Aorta (tissue), 5 donors: ENCODE results near the gene HIVEP3. TPM values are rescaled to one million over a fixed set of nuclear protein-coding genes. Genes with fewer than 3 reads are reported as not detected.

Experiments
- ATAC-seq: fragments of 200-7000 bp; cut with Tn5 transposase; one replicate; pipeline ENCODE4 v1.9.1; 2022; ENCODE audit warnings: moderate library complexity; ENCODE audit not compliant: low FRiP score
- DNase-seq, 2 donors: peaks; one replicate each; pipeline ENCODE4 v3.0.0-alpha.2; 2020
- H3K27ac ChIP-seq, 2 donors: one replicate each; pipeline ENCODE4 v1.5.1; 2013; ENCODE audit warnings: low read length in 2 of 2, mild to moderate bottlenecking in 2 of 2, moderate library complexity in 2 of 2, control low read depth in 1 of 2, inconsistent platforms in 1 of 2, low read depth in 1 of 2
- H3K27me3 ChIP-seq, 2 donors: one replicate each; pipeline ENCODE4 v1.6.1; 2013; ENCODE audit warnings: control low read depth in 1 of 2, low read length in 1 of 2, mild to moderate bottlenecking in 1 of 2, moderate library complexity in 1 of 2; ENCODE audit not compliant: insufficient read depth in 2 of 2, control insufficient read depth in 1 of 2
- H3K36me3 ChIP-seq, 2 donors: one replicate each; pipeline ENCODE4 v1.6.1; 2013; ENCODE audit warnings: control low read depth in 1 of 2, low read length in 1 of 2, mild to moderate bottlenecking in 1 of 2; ENCODE audit not compliant: insufficient read depth in 2 of 2, control insufficient read depth in 1 of 2
- H3K4me1 ChIP-seq, 2 donors: one replicate each; pipeline ENCODE4 v1.6.1; 2013; ENCODE audit warnings: low read length in 2 of 2, control low read depth in 1 of 2, mild to moderate bottlenecking in 1 of 2, moderate library complexity in 1 of 2; ENCODE audit not compliant: insufficient read depth in 2 of 2, control insufficient read depth in 1 of 2
- H3K4me3 ChIP-seq, 2 donors: one replicate each; pipeline ENCODE4 v1.5.1; 2013; ENCODE audit warnings: low read length in 2 of 2, control low read depth in 1 of 2, mild to moderate bottlenecking in 1 of 2
- H3K9me3 ChIP-seq: one replicate; pipeline ENCODE4 v1.6.1; 2013; ENCODE audit warnings: mild to moderate bottlenecking, low read length; ENCODE audit not compliant: control insufficient read depth
- WGBS, 2 donors: extraction: QIAGEN DNeasy Blood & Tissue Kit; methylation state at CpG; one replicate each; pipeline ENCODE4 v1.1.7; 2013; 5-methylcytosine and 5-hydroxymethylcytosine counted together
- intact Hi-C, 2 donors: fragments of 100-400 bp; cut with DNase I; formaldehyde crosslinking; loops; one replicate each; pipeline versions ENCODE4 v1.14.2 to v1.15.0; 2022
- polyA plus RNA-seq, 2 donors: library from polyadenylated mRNA; stranded (reverse); fragments of 200-250 nt; gene quantifications; one replicate each; pipeline ENCODE4 v1.2.3, GENCODE V29; 2013
- total RNA-seq, 2 donors: library from RNA; stranded (reverse); fragmentation: NEBNext Ultra II Directional; extraction: Animal tissue kit (Norgen Biotek cat#: 25700); gene quantifications; one replicate each; pipeline ENCODE4 v1.2.1, GENCODE V29; 2021
- donor health status: healthy with polysubstance abuse.
- donor health status: Bipolar disorder and iron deficiency.
- donor health status: DM: no; HTN: no; CAD: no.
- donor health status: DM: no; HTN: no; CAD: no.
- donor health status: DM: yes; HTN: yes; CAD: no.

The HIVEP3 gene
- total and polyA plus RNA-seq, 4 donors, result 1.6 to 6.3 (median 4.0) TPM

- WGBS, 2 donors, result 65 to 67% methylated on average over 5 of the region's 5 CpGs
- Histone ChIP-seq H3K4me1 (no peaks in the 10 kb centered on the region), H3K4me3 (no peak overlapping the region), H3K27ac (no peak overlapping the region), H3K9me3 (no peaks in the 10 kb centered on the region), H3K27me3 (no peaks in the 10 kb centered on the region), H3K36me3 (no peaks in the 10 kb centered on the region)
- no peak for DNase-seq
- no peak for ATAC-seq
- intact Hi-C loops, result no loop called here
Measured at GRCh38 chr1:41713141-41713540, 205.6 kb downstream of the HIVEP3 start.

- 36 to 46% methylated on average over 5 of the region's 5 CpGs for WGBS, 2 donors
- no peak overlapping the region for H3K4me3 ChIP-seq
- no peak overlapping the region for H3K27ac ChIP-seq
- ATAC-seq (no peak), DNase-seq (no peak)
- no peaks in the 10 kb centered on the region for H3K36me3 ChIP-seq
- intact Hi-C loops, result no loop called here
- no peaks in the 10 kb centered on the region for H3K4me1 ChIP-seq
- H3K27me3 ChIP-seq, result no peaks in the 10 kb centered on the region
- no peaks in the 10 kb centered on the region for H3K9me3 ChIP-seq
Measured at GRCh38 chr1:41712695-41713094, 206.0 kb downstream of the HIVEP3 start.

- ATAC-seq (no peak), DNase-seq (no peak)
- Histone ChIP-seq H3K36me3 (no peaks in the 10 kb centered on the region), H3K4me3 (no peak overlapping the region), H3K9me3 (no peaks in the 10 kb centered on the region), H3K27ac (no peak overlapping the region), H3K4me1 (no peaks in the 10 kb centered on the region), H3K27me3 (no peaks in the 10 kb centered on the region)
- intact Hi-C loops, result no loop called here
- 97 to 98% methylated on average over 12 of the region's 12 CpGs for WGBS, 2 donors
Measured at GRCh38 chr1:41712081-41712480, 206.6 kb downstream of the HIVEP3 start.

GRCh38 chr1:41711581-41711980, 207.1 kb downstream of the HIVEP3 start:
- H3K4me3 ChIP-seq, result no peak overlapping the region
- intact Hi-C loops, result no loop called here
- H3K4me1 ChIP-seq, result no peaks in the 10 kb centered on the region
- H3K27ac ChIP-seq, result no peak overlapping the region
- WGBS, 2 donors, result 95% methylated on average over 12 of the region's 12 CpGs
- no peaks in the 10 kb centered on the region for H3K9me3 ChIP-seq
- no peak for ATAC-seq
- no peaks in the 10 kb centered on the region for H3K27me3 ChIP-seq
- H3K36me3 ChIP-seq, result no peaks in the 10 kb centered on the region
- no peak for DNase-seq

- DNase-seq (no peak), ATAC-seq (no peak)
- Histone ChIP-seq H3K9me3 (no peaks in the 10 kb centered on the region), H3K27me3 (no peaks in the 10 kb centered on the region), H3K36me3 (no peaks in the 10 kb centered on the region), H3K4me3 (no peak overlapping the region), H3K4me1 (no peaks in the 10 kb centered on the region), H3K27ac (no peak overlapping the region)
- 97% methylated on average over 9 of the region's 9 CpGs for WGBS, 2 donors
- intact Hi-C loops, result no loop called here
Measured at GRCh38 chr1:41710980-41711379, 207.7 kb downstream of the HIVEP3 start.

GRCh38 chr1:41709873-41710272, 208.8 kb downstream of the HIVEP3 start:
- no peaks in the 10 kb centered on the region for H3K36me3 ChIP-seq
- H3K27ac ChIP-seq, result no peak overlapping the region
- no peak overlapping the region for H3K4me3 ChIP-seq
- H3K4me1 ChIP-seq, result no peaks in the 10 kb centered on the region
- H3K9me3 ChIP-seq, result no peaks in the 10 kb centered on the region
- intact Hi-C loops, result no loop called here
- ATAC-seq (no peak), DNase-seq (no peak)
- H3K27me3 ChIP-seq, result no peaks in the 10 kb centered on the region
- 84 to 91% methylated on average over 4 of the region's 4 CpGs for WGBS, 2 donors

- H3K4me3 ChIP-seq, result no peak overlapping the region
- no peak for DNase-seq
- no peaks in the 10 kb centered on the region for H3K9me3 ChIP-seq
- intact Hi-C loops, result no loop called here
- H3K27me3 ChIP-seq, result no peaks in the 10 kb centered on the region
- no peak for ATAC-seq
- H3K4me1 ChIP-seq, result no peaks in the 10 kb centered on the region
- no peak overlapping the region for H3K27ac ChIP-seq
- WGBS, 2 donors, result 83 to 97% methylated on average over 4 of the region's 4 CpGs
- no peaks in the 10 kb centered on the region for H3K36me3 ChIP-seq
Measured at GRCh38 chr1:41709331-41709730, 209.4 kb downstream of the HIVEP3 start.

- H3K27ac ChIP-seq, result no peak overlapping the region
- no peaks in the 10 kb centered on the region for H3K27me3 ChIP-seq
- WGBS, 2 donors, result 89 to 92% methylated on average over 2 of the region's 2 CpGs
- H3K9me3 ChIP-seq, result no peaks in the 10 kb centered on the region
- no peaks in the 10 kb centered on the region for H3K36me3 ChIP-seq
- intact Hi-C loops, result no loop called here
- no peak for ATAC-seq
- DNase-seq, result no peak
- no peak overlapping the region for H3K4me3 ChIP-seq
- H3K4me1 ChIP-seq, result no peaks in the 10 kb centered on the region
Measured at GRCh38 chr1:41708332-41708731, 210.4 kb downstream of the HIVEP3 start.

- Histone ChIP-seq H3K27me3 (no peaks in the 10 kb centered on the region), H3K4me1 (no peaks in the 10 kb centered on the region), H3K4me3 (no peak overlapping the region), H3K36me3 (no peaks in the 10 kb centered on the region), H3K27ac (no peak overlapping the region), H3K9me3 (no peaks in the 10 kb centered on the region)
- 95 to 96% methylated on average over 4 of the region's 4 CpGs for WGBS, 2 donors
- ATAC-seq, result no peak
- intact Hi-C loops, result no loop called here
- DNase-seq, result no peak
Measured at GRCh38 chr1:41707793-41708192, 210.9 kb downstream of the HIVEP3 start.
